ENCODE results near the gene NDUFB6.

NDUFB6 gene

GRCh38 chr9:32518276-32518675 lies 54.7 kb downstream of the NDUFB6 start:
- DNase-seq (ENCODE audit: low spot score), result no peak

GRCh38 chr9:32516241-32516640 lies 56.7 kb downstream of the NDUFB6 start:
- DNase-seq (ENCODE audit: low spot score), result no peak

GRCh38 chr9:32508728-32509127 lies 64.2 kb downstream of the NDUFB6 start:
- no peak for DNase-seq (ENCODE audit: low spot score)

- DNase-seq (ENCODE audit: low spot score), result no peak
These were observed 70.0 kb downstream of the NDUFB6 start for GRCh38 chr9:32503008-32503407.
